OCI-LY7 (cell line): ENCODE measurements around the gene SNX9. TPM values are rescaled to one million over a fixed set of nuclear protein-coding genes. Genes with fewer than 3 reads are reported as not detected.

ENCODE experiments used
- BruUV-seq: library from RNA; stranded (reverse); fragments of 400-500 nt; replicated peaks from 2 replicates; lab custom pipeline; 2021; lab: Mats Ljungman, UMichigan
- CTCF ChIA-PET: fragments of 300-600 bp; sonication (Branson Sonifier 250); formaldehyde crosslinking; loops from one replicate; lab custom pipeline; 2022; ENCODE audit warnings: antibody characterized with exemption; ENCODE audit not compliant: unreplicated experiment; lab: Charles Lee
- POLR2A ChIA-PET: fragments of 300-600 bp; sonication (Branson Sonifier 250); formaldehyde crosslinking; loops from one replicate; lab custom pipeline; 2022; ENCODE audit warnings: antibody characterized with exemption; lab: Charles Lee
- DNase-seq: peaks from one replicate; pipeline ENCODE4 v3.0.0-alpha.2; 2015; ENCODE audit warnings: low spot score
- H2AFZ ChIP-seq: fragments of 200-600 bp; sonication (generic), shearing (Covaris generic); 2 replicates; pipeline ENCODE4 v1.6.1; 2014; ENCODE audit warnings: mild to moderate bottlenecking, antibody characterized with exemption, low read length, moderate library complexity
- H3K27ac ChIP-seq: fragments of 200-600 bp; sonication (generic); 2 replicates; pipeline ENCODE4 v1.5.1; 2014; ENCODE audit warnings: mixed run types, low read depth, mild to moderate bottlenecking, moderate library complexity, low read length, inconsistent platforms; ENCODE audit not compliant: poor library complexity, severe bottlenecking
- H3K36me3 ChIP-seq: fragments of 200-600 bp; sonication (generic); 2 replicates; pipeline ENCODE4 v1.6.1; 2014; ENCODE audit warnings: mild to moderate bottlenecking, antibody characterized with exemption, low read length, moderate library complexity, mixed read lengths; ENCODE audit not compliant: insufficient read depth
- H3K4me1 ChIP-seq: fragments of 200-600 bp; sonication (generic); 2 replicates; pipeline ENCODE4 v1.5.1; 2014; ENCODE audit warnings: mild to moderate bottlenecking, low read length; ENCODE audit not compliant: insufficient read depth, poor library complexity, severe bottlenecking
- H3K4me2 ChIP-seq: fragments of 200-600 bp; sonication (generic); 2 replicates; pipeline ENCODE4 v1.6.1; 2014; ENCODE audit warnings: mild to moderate bottlenecking, low read length
- H3K4me3 ChIP-seq: fragments of 200-600 bp; sonication (generic); 2 replicates; pipeline ENCODE4 v1.5.1; 2014; ENCODE audit warnings: mild to moderate bottlenecking, low read depth, low read length; ENCODE audit not compliant: poor library complexity, severe bottlenecking
- H3K79me2 ChIP-seq: fragments of 200-600 bp; sonication (generic); 2 replicates; pipeline ENCODE4 v1.6.1; 2016; ENCODE audit warnings: low read depth, mild to moderate bottlenecking, low read length, moderate library complexity, mixed read lengths; ENCODE audit not compliant: insufficient read depth
- H3K9me2 ChIP-seq: fragments of 200-600 bp; sonication (generic); 2 replicates; pipeline ENCODE4 v1.6.1; 2016; ENCODE audit warnings: mild to moderate bottlenecking, low read length, mixed read lengths; ENCODE audit not compliant: insufficient read depth
- H3K9me3 ChIP-seq: fragments of 200-600 bp; sonication (generic); 2 replicates; pipeline ENCODE4 v1.6.1; 2014; ENCODE audit warnings: mild to moderate bottlenecking, mixed run types, low read length, mixed read lengths
- H4K20me1 ChIP-seq: fragments of 200-600 bp; sonication (generic); 2 replicates; pipeline ENCODE4 v1.6.1; 2014; ENCODE audit warnings: mild to moderate bottlenecking, antibody characterized with exemption, low read length, moderate library complexity, mixed read lengths; ENCODE audit not compliant: insufficient read depth
- CTCF ChIP-seq: fragments of 200-600 bp; sonication (generic); conservative IDR thresholded peaks from 2 replicates; pipeline ENCODE4 v1.5.1; 2014; ENCODE audit warnings: mild to moderate bottlenecking, antibody characterized with exemption, low read length, moderate library complexity, mixed read lengths
- EZH2phosphoT487 ChIP-seq: fragments of 200-600 bp; sonication (generic); IDR thresholded peaks from 2 replicates; pipeline ENCODE4 v1.6.1; 2018; ENCODE audit warnings: low read depth, borderline replicate concordance, mild to moderate bottlenecking, mixed run types, antibody characterized with exemption, low read length, moderate library complexity, mixed read lengths
- intact Hi-C: fragments of 100-400 bp; cut with micrococcal nuclease; formaldehyde crosslinking; loops from one replicate; pipeline ENCODE4 v1.10.0; 2022; ENCODE audit not compliant: unreplicated experiment
- total RNA-seq, 2 experiments: library from RNA; depleted of rRNA in 1 of 2; stranded (reverse); fragments of >200 nt in 1 of 2; shearing (Covaris generic) in 1 of 2; gene quantifications; 2 replicates each; pipeline ENCODE4 v1.2.3, GENCODE V29; 2014 to 2022

The SNX9 gene
- total RNA-seq, 2 experiments from 2014 or later: not detected

GRCh38 chr6:157976345-157977175, 153.5 kb downstream of the SNX9 start:
- intact Hi-C loops: no loop called here
- no peaks in the 10 kb centered on the region for H3K79me2 ChIP-seq
- no TSS peak for BruUV-seq
- no peak overlapping the region for H3K4me3 ChIP-seq
- H3K9me3 ChIP-seq: no peaks in the 10 kb centered on the region
- no peaks in the 10 kb centered on the region for H4K20me1 ChIP-seq
- no peaks in the 10 kb centered on the region for H3K4me1 ChIP-seq
- ChIA-PET CTCF (interaction anchor here (0.6 kb wide), 1 partner anchor 17 kb away, joined by 3 read pairs; no protein-coding TSS in a partner anchor), POLR2A (no interaction called here)
- no peaks in the 10 kb centered on the region for H3K36me3 ChIP-seq
- H2AFZ ChIP-seq: no peak overlapping the region
- TF ChIP-seq CTCF (no peak), EZH2phosphoT487 (no peak)
- no peak overlapping the region for H3K27ac ChIP-seq
- H3K4me2 ChIP-seq: no peak overlapping the region
- H3K9me2 ChIP-seq: no peaks in the 10 kb centered on the region
- no peak for DNase-seq

- ChIA-PET POLR2A (no interaction called here), CTCF (interaction anchor here (0.6 kb wide), 1 partner anchor 17 kb away, joined by 3 read pairs; no protein-coding TSS in a partner anchor)
- TF ChIP-seq CTCF (no peak), EZH2phosphoT487 (no peak)
- Histone ChIP-seq H3K9me3 (no peaks in the 10 kb centered on the region), H3K79me2 (no peaks in the 10 kb centered on the region), H4K20me1 (no peaks in the 10 kb centered on the region), H3K36me3 (no peaks in the 10 kb centered on the region), H3K27ac (no peak overlapping the region), H3K4me1 (no peaks in the 10 kb centered on the region), H3K4me2 (no peak overlapping the region), H2AFZ (no peak overlapping the region), H3K9me2 (no peaks in the 10 kb centered on the region), H3K4me3 (no peak overlapping the region)
- intact Hi-C loops: no loop called here
- DNase-seq: no peak
- BruUV-seq: no TSS peak
Observed at GRCh38 chr6:157977176-157977804, 154.2 kb downstream of the SNX9 start.
